Stimulated activated CD8-positive, alpha-beta memory T cell treated with anti-CD3 and anti-CD28 coated beads, Interleukin-12 subunit alpha, Interleukin-12 subunit beta, amount 100 ng/mL, for 24 hours (primary cell): ENCODE measurements around the gene PLEKHA4.
A peak's percentile ranks its signal among the peaks of the same experiment; 100 is the strongest.
"Not testable (repeated sequence)": the region's sequence is repeated elsewhere in the genome, so short reads cannot be mapped to it uniquely, and the experiment has no call there.

ENCODE experiments used
- DNase-seq: peaks from one replicate; pipeline ENCODE4 v3.0.0-alpha.2; 2020; ENCODE audit errors: extremely low read depth

The PLEKHA4 gene, protein sequence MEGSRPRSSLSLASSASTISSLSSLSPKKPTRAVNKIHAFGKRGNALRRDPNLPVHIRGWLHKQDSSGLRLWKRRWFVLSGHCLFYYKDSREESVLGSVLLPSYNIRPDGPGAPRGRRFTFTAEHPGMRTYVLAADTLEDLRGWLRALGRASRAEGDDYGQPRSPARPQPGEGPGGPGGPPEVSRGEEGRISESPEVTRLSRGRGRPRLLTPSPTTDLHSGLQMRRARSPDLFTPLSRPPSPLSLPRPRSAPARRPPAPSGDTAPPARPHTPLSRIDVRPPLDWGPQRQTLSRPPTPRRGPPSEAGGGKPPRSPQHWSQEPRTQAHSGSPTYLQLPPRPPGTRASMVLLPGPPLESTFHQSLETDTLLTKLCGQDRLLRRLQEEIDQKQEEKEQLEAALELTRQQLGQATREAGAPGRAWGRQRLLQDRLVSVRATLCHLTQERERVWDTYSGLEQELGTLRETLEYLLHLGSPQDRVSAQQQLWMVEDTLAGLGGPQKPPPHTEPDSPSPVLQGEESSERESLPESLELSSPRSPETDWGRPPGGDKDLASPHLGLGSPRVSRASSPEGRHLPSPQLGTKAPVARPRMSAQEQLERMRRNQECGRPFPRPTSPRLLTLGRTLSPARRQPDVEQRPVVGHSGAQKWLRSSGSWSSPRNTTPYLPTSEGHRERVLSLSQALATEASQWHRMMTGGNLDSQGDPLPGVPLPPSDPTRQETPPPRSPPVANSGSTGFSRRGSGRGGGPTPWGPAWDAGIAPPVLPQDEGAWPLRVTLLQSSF

DNA sequence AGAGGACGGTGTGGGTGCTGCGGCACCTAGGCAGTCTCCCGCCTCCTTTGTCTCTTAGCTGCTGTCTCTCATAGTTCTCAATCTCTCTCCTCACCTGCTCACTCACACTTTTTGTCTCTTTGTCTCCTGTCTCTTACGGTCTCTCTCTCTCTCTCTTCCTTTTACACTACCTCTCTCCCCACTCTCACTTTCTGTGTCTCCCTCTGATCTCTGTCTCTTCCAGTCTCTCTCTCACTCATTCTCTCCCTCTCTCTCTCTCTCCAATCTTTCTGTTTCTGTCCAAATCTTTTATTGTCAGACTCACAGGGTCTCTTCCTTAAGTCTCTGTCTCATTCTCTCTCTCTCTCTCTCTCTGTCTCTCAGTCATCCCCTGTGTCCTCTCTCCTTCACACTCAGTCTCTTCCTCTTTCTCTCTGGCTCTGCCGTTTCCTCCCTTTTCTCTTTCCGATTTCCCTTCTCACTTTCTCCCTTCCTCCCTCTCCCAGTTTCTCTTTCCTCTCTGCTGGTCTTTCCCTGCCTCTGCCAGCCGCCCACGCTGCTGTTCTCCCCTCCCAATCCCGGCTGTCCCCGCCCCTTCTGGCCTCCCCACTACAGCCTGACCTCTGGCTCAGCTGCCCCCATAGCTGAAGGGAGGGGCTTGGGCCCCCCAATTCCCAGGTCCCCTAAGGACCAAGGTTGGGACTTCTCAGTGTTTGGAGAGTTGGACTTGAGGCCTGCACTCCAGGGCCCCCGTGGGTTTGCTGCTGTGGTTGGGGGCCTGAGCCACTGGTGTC lies at the start of gene PLEKHA4:
Gene PLEKHA4, minus strand, starts transcription at position 504 of the 773 bp plus-strand sequence. CDS start 997 bp downstream, outside the sequence.
- DNase-seq: no peak

DNA sequence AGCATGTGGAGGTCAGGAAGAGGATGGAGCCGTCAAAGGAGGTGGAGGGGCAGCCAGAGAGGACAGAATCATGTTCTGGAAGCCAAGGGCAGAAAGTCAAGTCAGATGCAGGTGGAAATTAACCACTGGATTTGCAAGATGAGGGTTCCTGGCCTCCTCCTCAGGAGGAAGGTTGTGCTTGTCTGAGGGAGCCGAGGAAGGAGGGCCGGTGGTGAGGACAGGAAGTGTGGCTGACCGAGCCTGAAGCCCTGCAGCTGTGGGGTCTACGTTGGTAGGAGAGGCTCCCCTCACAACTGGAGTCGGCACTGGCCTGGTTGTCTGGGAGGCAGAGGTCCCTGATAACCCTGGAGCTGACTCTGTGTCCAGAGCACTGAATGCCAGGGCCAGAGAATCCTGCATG lies 49.7 kb upstream of the PLEKHA4 start:
- DNase-seq: no peak

DNA sequence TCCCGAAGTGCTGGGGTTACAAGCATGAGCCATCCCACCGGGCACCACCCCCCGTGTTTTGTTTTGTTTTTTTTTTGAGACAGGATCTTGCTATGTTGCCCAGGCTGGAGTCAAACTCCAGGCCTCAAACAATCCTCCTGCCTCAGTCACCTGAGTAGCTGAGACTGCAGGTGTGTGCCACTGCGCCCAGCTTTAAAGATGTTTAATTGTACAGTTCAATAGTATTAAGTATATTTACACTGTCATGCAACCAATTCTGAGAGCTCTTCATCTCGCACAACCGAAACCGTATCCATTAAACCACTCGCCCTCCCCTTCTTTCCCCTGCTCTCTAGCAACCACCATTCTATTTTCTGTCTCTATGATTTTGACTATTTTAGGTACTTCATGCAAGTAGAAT lies 47.3 kb upstream of the PLEKHA4 start:
- no peak for DNase-seq

DNA sequence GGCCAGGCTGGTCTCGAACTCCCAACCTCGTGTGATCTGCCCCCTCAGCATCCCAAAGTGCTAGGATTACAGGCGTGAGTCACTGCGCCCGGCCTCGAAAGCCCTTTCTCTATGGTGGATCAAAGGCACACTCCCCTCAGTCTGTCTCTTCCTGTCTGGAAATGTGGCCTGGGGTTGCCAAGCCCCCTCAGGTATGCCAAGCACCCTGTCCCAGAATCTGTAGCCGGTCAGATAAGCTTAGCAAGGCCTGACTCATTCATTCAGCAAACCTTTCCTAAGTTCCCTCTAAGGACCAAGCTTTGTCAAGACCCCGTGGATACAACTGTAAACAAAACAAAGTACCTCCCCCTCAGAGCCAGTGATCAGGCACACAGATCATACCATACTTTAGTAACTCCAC lies 45.8 kb upstream of the PLEKHA4 start:
- no peak for DNase-seq

DNA sequence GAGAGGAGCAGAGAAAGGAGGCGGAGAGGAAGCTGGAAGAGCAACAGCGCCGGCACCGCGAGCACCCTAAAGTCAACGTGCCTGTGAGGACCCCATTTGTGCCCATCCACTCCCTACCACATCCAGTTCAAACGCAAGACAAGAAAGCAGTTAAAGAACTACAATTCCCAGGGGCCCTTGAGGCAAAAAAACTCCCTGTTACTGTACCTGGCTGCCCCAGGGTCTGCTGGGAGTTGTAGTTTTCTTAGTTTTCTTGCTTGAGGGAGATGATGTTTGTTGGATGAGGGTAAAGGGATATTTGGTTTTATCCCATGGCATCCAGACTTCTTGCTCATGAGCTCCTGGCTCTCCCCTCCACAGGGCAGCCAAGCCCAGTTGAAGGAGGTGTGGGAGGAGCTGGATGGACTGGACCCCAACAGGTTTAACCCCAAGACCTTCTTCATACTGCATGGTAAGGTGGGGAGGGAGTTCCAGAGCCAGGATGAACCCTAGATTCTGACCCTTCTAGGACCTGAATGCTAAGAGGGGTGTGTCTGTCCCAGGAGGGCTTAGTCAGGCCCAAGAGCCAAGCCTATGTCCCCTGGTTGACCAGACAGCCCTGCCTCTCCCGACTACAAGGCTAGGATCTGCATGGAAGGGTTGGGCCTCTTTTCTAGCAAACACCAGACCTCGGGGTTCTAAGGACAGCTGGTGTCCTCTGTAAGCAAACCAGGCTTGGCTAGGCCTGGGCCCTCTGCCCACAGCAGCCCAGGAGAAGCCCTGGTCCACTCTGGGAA lies 44.9 kb upstream of the PLEKHA4 start:
- no peak for DNase-seq

DNA sequence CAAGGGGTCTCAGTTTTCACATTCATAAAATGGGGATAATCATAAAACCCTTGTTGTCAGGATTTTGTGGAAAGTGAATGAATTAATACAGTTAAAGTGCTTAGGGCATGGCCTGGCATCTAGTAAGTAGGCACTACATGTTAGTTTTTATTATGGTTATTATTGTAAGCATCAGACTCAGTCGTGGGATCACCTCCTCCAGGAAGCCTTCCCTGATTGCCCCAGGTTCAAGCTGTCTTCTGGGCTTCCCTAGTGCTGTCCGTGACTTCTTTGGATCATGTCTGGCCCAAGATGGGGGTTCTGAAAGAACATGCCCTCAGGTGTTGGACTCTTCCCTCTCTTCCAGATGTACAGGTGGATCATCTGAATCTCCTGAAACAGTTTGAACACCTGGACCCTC lies 42.4 kb upstream of the PLEKHA4 start:
- DNase-seq: no peak

DNA sequence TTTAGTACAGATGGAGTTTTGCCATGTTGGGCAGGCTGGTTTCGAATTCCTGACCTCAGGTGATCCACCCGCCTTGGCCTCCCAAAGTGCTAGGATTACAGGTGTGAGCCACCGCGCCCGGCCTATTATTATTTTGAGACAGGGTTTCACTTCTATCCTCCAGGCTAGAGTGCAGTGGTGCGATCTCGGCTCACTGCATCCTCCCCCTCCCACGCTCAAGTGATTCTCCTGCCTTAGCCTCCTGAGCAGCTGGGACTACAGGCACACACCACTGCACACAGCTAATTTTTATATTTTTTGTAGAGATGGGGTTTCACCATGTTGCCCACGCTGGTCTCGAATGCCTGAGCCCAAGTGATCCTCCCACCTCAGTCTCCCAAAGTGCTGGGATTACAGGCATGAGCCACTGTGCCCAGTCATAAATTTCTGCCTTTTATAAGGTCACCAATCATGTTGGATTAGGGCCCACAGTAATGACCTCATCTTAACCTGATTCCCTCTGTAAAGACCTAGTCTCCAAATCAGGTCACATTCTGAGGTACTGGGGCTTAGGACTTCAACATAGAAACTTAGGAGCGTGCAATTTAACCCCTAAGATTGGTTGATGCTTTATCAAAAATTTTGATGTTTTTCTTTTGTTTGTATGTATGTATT lies 41.1 kb upstream of the PLEKHA4 start:
- not testable (repeated sequence) for DNase-seq

DNA sequence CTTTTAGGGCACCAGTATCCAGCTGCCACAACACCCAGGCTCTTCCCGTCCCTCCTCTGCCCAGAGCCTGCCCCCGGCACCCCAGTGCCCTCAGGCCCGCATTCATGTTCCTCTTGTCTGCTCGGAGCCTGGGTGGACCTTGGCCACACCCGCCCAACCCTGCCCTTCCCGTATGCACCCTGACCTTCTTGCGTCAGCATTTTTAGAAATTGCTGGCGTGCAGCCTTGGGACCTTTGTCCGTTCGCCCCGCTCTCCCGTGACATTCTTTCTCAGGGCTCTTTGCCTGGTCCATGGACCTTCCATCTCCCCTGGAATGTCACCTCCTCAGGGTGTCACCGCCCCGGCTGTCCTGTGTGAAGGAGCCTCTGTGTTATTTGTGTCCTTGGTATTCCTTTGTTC lies 39.3 kb upstream of the PLEKHA4 start:
- no peak for DNase-seq

DNA sequence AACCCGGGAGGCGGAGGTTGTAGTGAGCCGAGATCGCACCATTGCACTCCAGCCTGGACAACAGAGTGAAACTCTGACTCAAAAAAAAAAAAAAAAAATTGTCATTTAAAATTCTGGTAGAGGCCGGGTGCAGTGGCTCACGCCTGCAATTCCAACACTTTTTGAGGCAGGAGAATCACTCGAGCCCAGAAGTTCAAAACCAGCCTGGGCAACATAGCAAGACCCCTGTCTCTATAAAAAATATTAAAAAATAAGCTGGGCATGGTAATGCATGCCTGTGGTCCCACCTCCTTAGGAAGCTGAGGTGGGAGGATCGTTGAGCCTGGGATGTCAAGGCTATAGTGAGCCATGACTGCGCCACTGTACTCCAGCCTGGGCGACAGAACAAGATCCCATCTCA lies 37.9 kb upstream of the PLEKHA4 start:
- DNase-seq: no peak

DNA sequence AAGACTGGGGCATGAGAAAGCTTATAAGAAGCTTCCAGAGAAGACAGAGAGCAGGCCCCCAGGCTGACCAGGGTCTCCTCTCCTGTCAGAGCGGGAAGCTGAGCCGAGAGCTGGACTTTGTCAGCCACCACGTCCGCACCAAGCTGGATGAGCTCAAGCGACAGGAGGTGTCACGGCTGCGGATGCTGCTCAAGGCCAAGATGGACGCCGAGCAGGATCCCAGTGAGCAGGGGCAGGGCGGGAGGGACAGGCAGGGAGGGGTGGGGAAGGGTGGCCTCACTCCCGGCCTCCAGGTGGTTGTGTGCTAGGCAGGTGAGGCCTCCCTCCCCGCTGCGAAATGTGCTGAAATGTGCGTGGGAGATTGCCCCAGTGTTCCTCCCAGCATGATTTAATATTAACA lies 37.2 kb upstream of the PLEKHA4 start:
- DNase-seq: no peak

DNA sequence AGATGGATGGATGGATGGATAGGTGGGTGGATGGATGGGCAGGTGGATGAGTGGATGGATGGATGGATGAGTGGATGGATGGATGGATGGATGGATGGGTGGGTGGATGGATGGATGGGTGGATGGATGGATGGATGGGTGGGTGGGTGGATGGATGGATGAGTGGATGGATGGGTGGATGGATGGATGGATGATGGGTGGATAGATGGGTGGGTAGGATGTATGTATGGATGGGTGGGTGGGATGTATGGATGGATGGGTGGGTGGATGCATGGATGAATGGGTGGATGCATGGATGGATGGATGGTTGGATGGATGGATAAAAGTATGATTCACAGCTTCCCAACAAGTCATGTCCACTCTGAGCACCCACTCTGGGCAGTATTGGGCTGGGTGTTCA lies 35.4 kb upstream of the PLEKHA4 start:
- DNase-seq: not testable (repeated sequence)

DNA sequence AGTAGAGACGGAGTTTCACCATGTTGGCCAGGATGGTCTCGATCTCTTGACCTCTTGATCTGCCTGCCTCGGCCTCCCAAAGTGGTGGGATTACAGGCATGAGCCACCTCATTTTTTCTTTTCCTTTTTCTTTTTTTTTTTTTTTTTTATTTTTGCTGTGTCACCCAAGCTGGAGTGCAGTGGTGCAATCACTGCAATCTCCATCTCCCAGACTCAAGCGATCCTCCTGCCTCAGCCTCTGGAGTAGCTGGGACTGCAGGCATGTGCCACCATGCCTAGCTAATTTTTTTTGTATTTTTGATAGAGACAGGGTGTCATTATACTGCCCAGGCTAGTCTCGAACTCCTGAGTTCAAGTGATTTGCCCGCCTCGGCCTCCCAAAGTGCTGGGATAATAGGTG lies 33.9 kb upstream of the PLEKHA4 start:
- not testable (repeated sequence) for DNase-seq

DNA sequence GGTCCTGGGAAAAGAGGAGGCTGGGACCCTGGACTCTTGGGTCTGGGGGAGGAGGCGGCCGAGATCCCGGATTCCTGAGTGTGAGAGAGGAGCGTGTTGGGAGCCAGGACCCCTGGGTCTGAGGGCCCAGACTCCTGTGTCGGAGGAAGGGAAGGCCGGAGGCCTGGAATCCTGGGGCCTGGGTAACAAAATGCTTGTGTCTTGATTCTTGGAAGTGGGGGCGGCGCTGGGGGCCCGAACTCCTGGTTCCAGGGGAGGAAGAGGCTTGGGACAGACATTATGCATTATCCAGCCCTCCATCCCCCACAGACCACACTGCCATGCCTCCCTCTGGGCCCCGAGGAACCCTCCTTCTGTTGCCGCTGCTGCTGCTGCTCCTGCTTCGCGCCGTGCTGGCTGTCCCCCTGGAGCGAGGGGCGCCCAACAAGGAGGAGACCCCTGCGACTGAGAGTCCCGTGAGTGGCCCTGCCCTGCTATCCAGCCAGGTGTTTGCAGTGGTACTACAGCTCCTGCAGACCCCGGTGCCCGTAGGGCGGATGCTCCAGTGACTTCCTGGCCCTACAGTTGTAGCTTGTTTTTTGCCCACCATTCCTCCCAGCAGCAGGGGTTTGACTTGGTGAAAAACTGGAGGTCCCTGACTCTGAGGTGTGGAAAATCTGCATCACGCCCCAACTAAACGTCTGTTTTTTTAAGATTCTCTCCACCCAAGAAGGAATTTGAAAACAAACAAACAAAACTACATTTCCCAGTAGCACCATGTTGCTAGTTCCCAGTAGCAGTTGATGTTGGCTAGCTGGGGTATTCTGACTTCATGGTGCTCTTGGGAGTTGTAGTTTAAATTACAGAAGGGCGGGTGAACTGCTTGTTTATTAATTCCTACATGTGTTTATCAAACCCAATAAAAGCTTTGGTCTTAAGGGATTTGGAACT lies 32.3 kb upstream of the PLEKHA4 start:
- DNase-seq: no peak

DNA sequence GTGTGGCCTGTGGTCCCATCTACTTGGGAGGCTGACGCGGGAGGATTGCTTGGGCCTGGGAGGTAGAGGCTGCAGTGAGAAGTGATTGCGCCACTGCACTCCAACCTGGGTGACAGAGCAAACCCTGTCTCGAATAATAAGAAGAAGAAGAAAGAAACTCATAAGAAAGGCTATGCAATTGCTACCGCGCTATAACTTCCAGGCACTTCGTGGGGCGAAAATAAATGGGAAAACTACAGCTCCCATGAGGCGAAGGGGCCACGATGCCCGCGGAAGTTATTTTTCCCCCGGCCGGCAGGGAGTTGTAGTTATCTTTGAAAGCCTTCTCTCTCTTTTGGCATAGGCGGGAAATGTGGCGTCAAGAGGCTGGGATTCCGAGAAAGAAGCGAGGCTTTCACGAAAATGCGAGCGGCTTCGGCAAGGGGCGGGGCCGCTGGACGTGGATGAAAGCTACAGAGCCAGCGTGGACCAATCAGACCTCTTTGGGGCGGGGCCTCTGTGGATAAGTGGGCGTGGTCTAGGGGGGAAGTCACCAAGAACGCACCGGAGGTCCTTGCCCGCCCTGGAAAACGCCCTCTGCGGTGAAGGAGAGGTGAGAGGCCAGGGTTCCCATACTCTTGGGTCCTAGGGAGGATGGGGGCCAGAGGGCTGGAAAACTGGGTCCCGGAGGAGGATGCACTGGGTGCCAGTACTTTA lies 31.5 kb upstream of the PLEKHA4 start, which contains the start of gene NUCB1:
Gene NUCB1, plus strand, starts transcription at position 532 of the 696 bp plus-strand sequence. CDS start 485 bp downstream, outside the sequence.
- peak; percentile 98 for DNase-seq

DNA sequence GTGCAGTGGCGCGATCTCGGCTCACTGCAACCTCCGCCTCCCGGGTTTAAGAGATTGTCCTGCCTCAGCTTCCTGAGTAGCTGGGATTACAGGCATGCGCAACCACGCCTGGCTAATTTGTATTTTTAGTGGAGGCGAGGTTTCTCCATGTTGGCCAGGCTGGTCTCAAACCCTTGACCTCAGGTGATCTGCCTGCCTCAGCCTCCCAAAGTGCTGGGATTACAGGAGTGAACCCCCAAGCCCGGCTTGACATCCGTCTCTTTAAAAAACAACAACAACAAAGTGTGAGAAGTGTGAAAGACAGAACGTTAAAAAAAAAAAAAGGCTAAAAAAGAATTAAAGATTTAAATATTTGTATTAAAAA lies 31.0 kb upstream of the PLEKHA4 start:
- DNase-seq: not testable (repeated sequence)

DNA sequence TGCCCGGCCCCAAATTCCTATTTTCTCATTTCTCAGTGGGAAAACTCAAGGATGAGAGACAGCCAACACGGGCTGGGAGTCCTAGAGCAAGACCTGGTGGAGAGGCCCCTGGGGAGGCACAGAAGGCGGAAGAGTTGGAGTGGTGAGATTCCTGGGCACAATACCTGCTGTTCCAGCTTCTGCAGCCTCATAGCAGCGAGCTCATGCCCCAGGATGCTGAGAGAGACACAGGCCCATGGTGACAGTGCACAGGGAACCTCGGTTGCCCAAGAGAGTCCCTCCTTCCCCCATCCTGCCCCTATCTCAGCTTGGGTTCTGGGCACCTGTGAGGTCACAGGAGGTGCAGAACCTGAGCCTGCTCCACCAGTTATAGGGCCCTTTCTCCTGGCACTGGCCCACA lies 28.8 kb upstream of the PLEKHA4 start:
- DNase-seq: no peak

DNA sequence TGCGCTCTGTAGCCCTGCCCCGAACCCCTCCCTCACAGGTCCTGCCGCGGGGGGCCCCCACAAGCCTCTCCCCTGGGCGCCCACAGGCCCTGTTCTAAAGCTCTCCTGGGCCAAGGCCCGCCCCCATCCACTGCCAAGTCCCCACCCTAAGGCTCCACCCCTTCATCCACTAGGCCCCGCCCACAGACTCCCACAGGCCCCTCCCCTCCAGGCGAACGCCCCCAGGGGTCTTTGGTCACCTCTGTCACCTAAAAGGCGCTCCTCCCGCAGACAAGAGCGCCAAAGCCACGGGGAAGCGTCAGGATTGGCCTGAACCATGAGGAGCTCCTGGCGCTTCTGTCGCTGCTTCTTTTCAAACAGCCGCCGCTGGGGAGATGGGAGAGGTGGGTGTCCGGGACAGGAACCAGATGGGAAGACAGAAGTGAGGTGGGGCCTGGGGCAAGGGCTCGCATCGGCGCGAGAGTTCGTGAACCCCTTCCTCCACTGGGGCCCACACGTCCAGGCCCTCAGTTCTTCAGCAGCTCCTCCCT lies 27.8 kb upstream of the PLEKHA4 start:
- DNase-seq: no peak

DNA sequence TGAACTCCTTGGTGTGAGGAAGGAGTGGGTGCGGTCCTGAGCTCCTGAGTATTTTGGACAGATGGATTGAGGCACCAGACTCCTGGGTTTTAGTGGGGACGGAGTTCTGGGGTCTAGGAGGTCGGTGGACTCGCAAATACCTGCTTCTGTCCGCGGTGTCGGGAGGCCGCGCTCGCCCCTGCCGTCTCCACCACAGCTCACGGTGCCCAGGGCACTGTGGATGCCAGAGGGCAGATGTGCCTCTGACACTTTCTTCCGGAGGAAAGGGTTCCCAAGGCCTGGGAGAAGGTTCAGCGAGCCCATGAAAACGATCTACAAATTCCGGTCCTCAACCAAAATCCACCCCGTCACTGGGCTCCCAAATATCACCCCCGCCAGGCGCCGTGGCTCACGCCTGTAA lies 26.8 kb upstream of the PLEKHA4 start:
- DNase-seq: no peak

DNA sequence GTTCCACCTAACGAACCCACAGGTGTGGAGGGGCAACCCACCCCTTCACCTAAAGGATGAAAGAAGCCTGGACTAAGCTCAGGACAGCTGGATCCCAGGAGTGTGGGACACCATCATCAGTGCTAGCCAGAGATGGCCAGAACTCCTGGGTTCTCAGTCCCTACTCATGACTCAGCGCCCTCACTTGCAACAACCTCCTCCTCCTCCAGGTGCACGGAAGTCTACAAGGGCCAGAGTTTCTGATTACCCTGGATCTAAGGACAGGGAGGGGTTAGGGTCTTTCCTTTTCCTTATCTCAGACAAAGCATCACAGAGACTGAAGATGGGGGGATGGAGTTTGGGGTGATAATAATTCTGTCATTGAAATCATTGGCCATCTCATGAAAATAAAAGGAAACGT lies 22.1 kb upstream of the PLEKHA4 start:
- no peak for DNase-seq
